Right forelimb (tissue), 1 donor: ENCODE results near the gene CA7.

Experiments
- DNase-seq: peaks from one replicate; pipeline ENCODE4 v3.0.0-alpha.2; 2018

The CA7 gene

DNA sequence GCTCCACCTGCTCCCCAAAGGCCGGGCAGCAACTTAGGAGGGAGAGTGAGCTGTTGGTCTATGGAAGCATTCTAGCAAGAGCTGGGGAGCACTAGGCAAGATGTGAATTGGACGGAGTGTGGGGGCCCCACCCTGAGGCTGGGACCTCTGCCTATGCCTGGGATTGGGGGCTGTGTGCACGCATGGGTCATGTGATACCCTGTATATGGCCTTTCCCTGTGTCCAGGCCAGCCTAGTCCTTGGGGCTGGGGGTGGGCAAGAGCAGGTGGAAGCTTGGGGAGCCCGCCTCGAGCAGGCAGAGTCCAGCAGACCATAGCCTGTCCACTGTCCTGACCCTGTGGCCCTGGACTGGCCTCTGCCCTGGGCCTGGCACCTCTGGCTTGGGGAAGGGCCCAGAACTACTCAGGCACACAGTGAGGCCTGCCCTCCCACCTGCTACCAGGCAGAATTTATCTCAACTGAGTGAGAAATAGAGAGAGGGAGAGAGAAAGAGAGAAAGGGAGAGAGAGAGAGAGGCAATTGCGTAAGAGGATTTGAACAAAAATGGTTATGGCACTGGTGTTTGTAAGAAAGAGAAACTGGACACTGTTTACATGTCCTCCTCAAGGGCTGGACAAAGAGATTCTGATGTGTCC lies 55.2 kb downstream of the CA7 start:
- DNase-seq: no peak

DNA sequence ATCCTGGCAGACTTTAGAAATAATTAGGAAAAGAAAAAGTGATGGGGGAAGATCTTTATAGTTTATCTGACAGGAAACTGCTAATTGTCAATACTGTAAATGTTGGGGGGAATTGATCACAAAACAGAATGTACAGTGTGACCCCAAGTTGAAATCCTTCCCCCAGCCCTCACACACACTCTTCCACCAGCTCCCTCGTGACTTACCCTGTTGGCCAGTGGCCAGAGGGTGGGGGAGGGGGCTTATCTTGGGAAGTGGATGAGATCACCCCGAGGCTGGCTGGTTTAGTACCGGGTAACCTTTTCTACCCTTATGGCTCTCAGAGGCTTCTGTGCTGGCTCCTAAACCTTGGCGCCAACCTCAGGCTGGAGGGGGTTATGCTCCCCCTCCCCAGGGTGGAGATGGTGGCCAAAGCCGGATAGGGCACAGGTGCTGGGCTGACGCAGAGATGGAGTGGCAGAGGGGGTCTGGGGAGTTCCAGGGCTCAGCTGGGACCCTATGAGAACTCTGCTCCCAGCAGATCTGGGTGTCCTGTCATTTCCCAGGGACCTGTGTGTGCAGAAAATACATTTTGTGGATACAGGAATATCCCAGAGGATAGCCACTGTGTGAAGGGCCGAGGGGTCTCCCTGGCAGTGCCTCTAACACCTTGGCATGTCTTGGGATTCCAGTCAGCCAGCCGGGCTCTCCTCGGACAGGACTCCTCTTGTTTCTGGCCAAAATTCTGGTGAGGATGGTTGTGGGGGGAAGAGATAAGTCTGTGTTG lies 55.9 kb downstream of the CA7 start:
- peak; percentile 29 for DNase-seq

DNA sequence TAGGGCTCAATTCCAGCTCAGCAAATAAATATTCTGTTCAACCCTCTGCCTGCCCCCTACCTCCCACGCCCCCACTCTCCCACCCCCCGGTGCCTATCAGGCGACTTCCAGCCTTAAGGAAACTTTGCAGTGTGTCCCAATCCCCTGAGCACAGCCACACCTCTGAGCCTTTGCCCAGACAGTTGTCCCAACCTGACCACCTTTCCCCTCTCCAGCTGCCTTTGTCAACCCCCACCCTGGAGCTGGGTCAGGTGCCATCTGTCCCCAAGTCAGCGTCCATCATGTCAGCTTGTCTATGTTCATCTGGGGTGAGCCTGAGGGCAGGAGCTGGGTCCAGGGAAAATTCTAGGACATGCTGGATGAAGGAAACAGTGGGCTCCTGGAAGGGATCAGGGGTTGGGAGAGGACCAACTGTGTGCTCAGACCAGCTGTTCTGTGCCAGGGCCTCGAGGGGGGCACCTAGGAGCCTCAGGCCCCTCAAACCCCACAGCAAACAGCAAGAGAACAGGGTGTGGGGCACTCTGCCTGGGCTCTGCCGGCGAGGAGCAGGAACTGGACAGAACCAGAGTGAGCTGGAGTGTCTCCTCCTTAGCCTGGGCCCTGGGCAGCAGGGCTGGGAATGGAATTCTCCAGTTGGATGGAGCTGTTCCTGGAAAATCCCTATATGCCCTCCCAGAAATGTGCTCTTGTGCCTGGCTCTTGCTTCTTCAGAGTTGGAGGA lies 56.7 kb downstream of the CA7 start:
- no peak for DNase-seq

DNA sequence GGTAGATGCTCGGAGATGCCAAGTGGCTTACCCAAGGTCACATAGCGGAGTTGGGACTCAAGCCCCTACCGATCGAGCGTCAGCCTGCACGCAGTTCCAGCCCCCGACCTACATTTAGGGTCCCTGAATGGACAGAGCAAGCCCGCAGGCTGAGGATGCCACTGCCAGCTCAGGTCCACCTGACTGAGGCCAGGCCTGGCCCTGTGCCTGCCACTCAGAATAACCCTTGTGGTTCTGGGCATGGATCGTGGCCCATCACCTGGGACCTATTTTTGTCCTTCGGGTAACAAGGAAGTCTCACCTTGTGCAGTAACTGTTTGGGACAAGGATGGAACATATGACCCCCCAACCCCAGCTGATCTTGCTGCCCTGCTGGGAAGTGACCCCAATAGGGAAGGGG lies 57.4 kb downstream of the CA7 start:
- no peak for DNase-seq

DNA sequence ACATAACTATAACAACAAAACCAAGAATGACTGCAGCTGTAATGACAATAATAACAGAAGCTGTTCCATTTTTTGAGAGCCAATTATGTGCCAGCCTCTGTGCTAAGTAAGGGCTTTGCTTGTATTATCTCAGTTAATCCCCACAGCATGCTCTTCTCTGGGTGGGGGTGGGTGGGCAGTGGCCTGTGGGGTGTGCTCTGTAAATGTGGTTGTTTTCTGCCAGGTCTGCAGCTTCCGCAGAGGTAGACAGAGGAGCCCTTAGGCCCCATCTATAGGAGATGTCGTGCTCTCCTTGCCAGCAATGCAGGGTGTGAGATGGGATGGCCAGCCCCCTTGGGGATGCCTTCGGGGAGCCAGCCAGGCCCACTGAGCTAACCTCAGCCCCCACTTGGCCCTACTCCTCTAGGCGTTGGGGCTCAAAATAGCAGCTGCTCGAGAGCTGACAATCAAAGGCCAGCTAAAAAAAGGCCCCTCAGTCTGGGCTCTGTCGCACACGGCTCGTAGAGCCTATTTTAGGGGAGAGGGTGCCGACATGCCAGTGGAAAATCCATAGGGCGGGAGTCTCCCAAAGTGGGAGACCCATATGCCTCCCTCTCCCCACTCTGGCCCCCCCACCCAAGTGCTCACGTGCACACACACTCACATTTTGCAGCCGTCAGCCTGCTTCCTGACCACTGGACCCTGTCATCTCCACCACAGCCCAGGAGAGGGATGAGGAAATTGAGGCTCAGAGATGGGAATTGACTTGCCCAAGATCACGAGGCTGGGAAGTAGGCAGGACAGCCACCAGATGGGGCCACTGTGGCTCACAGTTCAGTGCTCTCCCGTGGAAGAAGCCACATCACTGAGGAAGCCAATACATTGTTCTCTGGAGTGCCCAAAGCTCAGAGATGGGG lies 58.7 kb downstream of the CA7 start:
- no peak for DNase-seq
